GM12878 (cell line): ENCODE results near the gene PSMC6. TPM values are rescaled to one million over a fixed set of nuclear protein-coding genes. Genes with fewer than 3 reads are reported as not detected.

Source experiments
- ASH2L ChIP-seq: fragments of 300-600, 200-600 bp; sonication (generic); IDR thresholded peaks from 2 replicates; pipeline ENCODE4 v1.6.1; 2017; ENCODE audit warnings: low read depth, mild to moderate bottlenecking, borderline replicate concordance
- BRCA1 ChIP-seq: IDR thresholded peaks from 2 replicates; pipeline ENCODE4 v1.6.1; 2011; ENCODE audit warnings: low read depth, low read length, improper control_type of control experiment
- CEBPZ ChIP-seq: fragments of 150-350 bp; IDR thresholded peaks from 2 replicates; pipeline ENCODE4 v1.6.1; 2016; ENCODE audit warnings: low read depth, low read length
- CHD1 ChIP-seq: IDR thresholded peaks from 2 replicates; pipeline ENCODE4 v1.6.1; 2012; ENCODE audit warnings: low read depth, low read length, improper control_type of control experiment
- FOS ChIP-seq: IDR thresholded peaks from 3 replicates; pipeline ENCODE4 v1.6.1; 2011; ENCODE audit warnings: borderline replicate concordance; ENCODE audit not compliant: insufficient read length; ENCODE audit errors: extremely low read depth
- GATAD2B ChIP-seq: fragments of 450-650 bp; conservative IDR thresholded peaks from 2 replicates; pipeline ENCODE4 v1.6.1; 2017; ENCODE audit warnings: low read depth, mild to moderate bottlenecking, moderate library complexity
- HCFC1 ChIP-seq: fragments of 150-350 bp; IDR thresholded peaks from 2 replicates; pipeline ENCODE4 v1.6.1; 2014; ENCODE audit warnings: low read length
- MEF2A ChIP-seq: IDR thresholded peaks from 2 replicates; pipeline ENCODE4 v1.6.1; 2011; ENCODE audit warnings: low read depth, mild to moderate bottlenecking, low read length, moderate library complexity; ENCODE audit not compliant: insufficient read depth
- MTA2 ChIP-seq: fragments of 450-650 bp; IDR thresholded peaks from 2 replicates; pipeline ENCODE4 v1.6.1; 2016; ENCODE audit warnings: low read depth, mild to moderate bottlenecking, moderate library complexity
- MTA3 ChIP-seq: IDR thresholded peaks from 2 replicates; pipeline ENCODE4 v1.6.1; 2012; ENCODE audit warnings: low read length, inconsistent platforms, borderline replicate concordance
- MXI1 ChIP-seq: fragments of 150-350 bp; IDR thresholded peaks from 2 replicates; pipeline ENCODE4 v1.6.1; 2011; ENCODE audit warnings: low read depth, mild to moderate bottlenecking, inconsistent platforms, low read length, improper control_type of control experiment
- POU2F2 ChIP-seq: IDR thresholded peaks from 3 replicates; pipeline ENCODE4 v1.6.1; 2011; ENCODE audit warnings: low read depth, mild to moderate bottlenecking, low read length, borderline replicate concordance
- PRDM15 ChIP-seq: fragments of 450-650 bp; formaldehyde crosslinking; IDR thresholded peaks from 2 replicates; pipeline ENCODE4 v1.4.0; 2020; ENCODE audit warnings: mild to moderate bottlenecking, moderate library complexity
- SMAD5 ChIP-seq: IDR thresholded peaks from 2 replicates; pipeline ENCODE4 v1.6.1; 2016; ENCODE audit warnings: antibody characterized with exemption, low read depth
- SREBF2 ChIP-seq: IDR thresholded peaks from 2 replicates; pipeline ENCODE4 v1.6.1; 2012; ENCODE audit warnings: mild to moderate bottlenecking, low read length
- SUZ12 ChIP-seq: fragments of 200-600 bp; sonication (generic); IDR thresholded peaks from one replicate; pipeline ENCODE4 v1.6.1; 2018; ENCODE audit warnings: antibody characterized with exemption, mild to moderate bottlenecking; ENCODE audit not compliant: unreplicated experiment
- ZBTB4 ChIP-seq: fragments of 450-650 bp; formaldehyde crosslinking; IDR thresholded peaks from 2 replicates; pipeline ENCODE4 v1.4.0; 2022; ENCODE audit warnings: mild to moderate bottlenecking, moderate library complexity
- ZNF24 ChIP-seq: fragments of 450-650 bp; IDR thresholded peaks from 2 replicates; pipeline ENCODE4 v1.6.1; 2017; ENCODE audit warnings: antibody characterized with exemption, mild to moderate bottlenecking
- ZNF384 ChIP-seq: IDR thresholded peaks from 2 replicates; pipeline ENCODE4 v1.6.1; 2012; ENCODE audit warnings: low read depth, mild to moderate bottlenecking, low read length, improper control_type of control experiment, borderline replicate concordance
- ZSCAN29 ChIP-seq: fragments of 450-650 bp; IDR thresholded peaks from 2 replicates; pipeline ENCODE4 v1.6.1; 2017; ENCODE audit warnings: mild to moderate bottlenecking, moderate library complexity
- polyA plus RNA-seq, 11 experiments: library from polyadenylated mRNA; depleted of rRNA in 4 of 11; unstranded in 6 of 11; stranded (reverse) in 5 of 11; fragments of >200 nt; fragmentation: Nextera tagmentation in 4 of 11; fragmentation: Illumina TruSeq in 1 of 11; extraction: Ambion mirVana in 4 of 11; extraction: Trizol in 1 of 11; gene quantifications; 1 replicate in 1 of 11; 2 replicates in 10 of 11; pipeline versions ENCODE4 v1.2.1 to v1.2.3, GENCODE V29; 2011 to 2016; ENCODE audit warnings: inconsistent platforms in 2 of 11, missing spikeins in 2 of 11, low read depth in 1 of 11
- total RNA-seq, 4 experiments: library from RNA; depleted of rRNA in 3 of 4; stranded (reverse); fragments of >200 nt in 3 of 4; fragmentation: Illumina TruSeq in 1 of 4; extraction: Trizol in 1 of 4; gene quantifications; 2 replicates each; pipeline versions ENCODE4 v1.2.1 to v1.2.3, GENCODE V29; 2013 to 2021

Gene PSMC6
- total and polyA plus RNA-seq, 10 of the 15 experiments (the other 5 are each of a cell fraction or from before 2014, with no cell fraction given): 71.4 to 192 (median 153) TPM

- no peak for TF ChIP-seq CEBPZ
- no peak for TF ChIP-seq MEF2A
- no peak for TF ChIP-seq MTA2
- no peak for TF ChIP-seq FOS
- peak; percentile 95 for TF ChIP-seq SMAD5
- no peak for TF ChIP-seq ZSCAN29
- no peak for TF ChIP-seq MTA3
- TF ChIP-seq MXI1: 0 out of 2 replicates have a peak, but pooled peaks have one; percentile 58
- TF ChIP-seq PRDM15: no peak
- TF ChIP-seq ZBTB4 (CRISPR knock-in tag): no peak
- 0 out of 2 replicates have a peak, but pooled peaks have one; percentile 28 for TF ChIP-seq CHD1
- TF ChIP-seq ZNF24: no peak
- TF ChIP-seq ZNF384: no peak
- TF ChIP-seq ASH2L: no peak
- no peak for TF ChIP-seq SREBF2
- no peak for TF ChIP-seq BRCA1
- no peak for TF ChIP-seq SUZ12
- TF ChIP-seq GATAD2B: no peak
- peak; percentile 26; the same call in 1 of the 2 replicates for TF ChIP-seq HCFC1
- peak; percentile 56; the same call in 2 of the 3 replicates for TF ChIP-seq POU2F2
Measured at GRCh38 chr14:52706724-52707706, at the start of gene PSMC6 (continued).
